GM13976 (cell line): ENCODE data around the gene RFWD3.

Source experiments
- DNase-seq: peaks from one replicate; pipeline ENCODE4 v3.0.0; 2012; ENCODE audit warnings: low spot score
- CTCF ChIP-seq: IDR thresholded peaks from 2 replicates; pipeline ENCODE4 v1.5.1; 2012; ENCODE audit warnings: borderline replicate concordance, mild to moderate bottlenecking; ENCODE audit not compliant: insufficient read depth; ENCODE audit errors: extremely low read depth, missing control alignments, control extremely low read depth
- in situ Hi-C: fragments of 300-500 bp; cut with MboI; formaldehyde crosslinking; loops from one replicate; pipeline ENCODE4 v1.12.0; 2022; ENCODE audit warnings: low sequenced_read_pairs, mixed read lengths, inconsistent platforms; ENCODE audit not compliant: unreplicated experiment

RFWD3 gene

GRCh38 chr16:74585846-74586443, 80.7 kb downstream of the RFWD3 start:
- in situ Hi-C loops = no loop called here
- TF ChIP-seq CTCF = no peak
- no peak for DNase-seq

GRCh38 chr16:74583926-74584666, 82.6 kb downstream of the RFWD3 start:
- TF ChIP-seq CTCF = no peak
- in situ Hi-C loops = no loop called here
- DNase-seq = no peak

GRCh38 chr16:74582970-74583369, 83.7 kb downstream of the RFWD3 start:
- no peak for DNase-seq
- in situ Hi-C loops = no loop called here
- no peak for TF ChIP-seq CTCF

- in situ Hi-C loops = no loop called here
- no peak for TF ChIP-seq CTCF
- no peak for DNase-seq
Observed at GRCh38 chr16:74580833-74581232, 85.8 kb downstream of the RFWD3 start.

GRCh38 chr16:74578838-74579237, 87.8 kb downstream of the RFWD3 start:
- no peak for DNase-seq
- in situ Hi-C loops = no loop called here
- no peak for TF ChIP-seq CTCF

GRCh38 chr16:74578433-74578832, 88.2 kb downstream of the RFWD3 start:
- no peak for DNase-seq
- in situ Hi-C loops = no loop called here
- TF ChIP-seq CTCF = no peak

- no peak for TF ChIP-seq CTCF
- peak; percentile 43 for DNase-seq
- in situ Hi-C loops = no loop called here
Observed at GRCh38 chr16:74577882-74578366, 88.8 kb downstream of the RFWD3 start.
